Measurements from ENCODE around the gene CEP95.
"Not testable (repeated sequence)": the region's sequence is repeated elsewhere in the genome, so short reads cannot be mapped to it uniquely, and the experiment has no call there.

CEP95 gene

GRCh38 chr17:64575431-64575830, 68.7 kb downstream of the CEP95 start:
- DNase-seq: no peak

- DNase-seq: not testable (repeated sequence)
These were observed 70.2 kb downstream of the CEP95 start for GRCh38 chr17:64577025-64577424.

DNA sequence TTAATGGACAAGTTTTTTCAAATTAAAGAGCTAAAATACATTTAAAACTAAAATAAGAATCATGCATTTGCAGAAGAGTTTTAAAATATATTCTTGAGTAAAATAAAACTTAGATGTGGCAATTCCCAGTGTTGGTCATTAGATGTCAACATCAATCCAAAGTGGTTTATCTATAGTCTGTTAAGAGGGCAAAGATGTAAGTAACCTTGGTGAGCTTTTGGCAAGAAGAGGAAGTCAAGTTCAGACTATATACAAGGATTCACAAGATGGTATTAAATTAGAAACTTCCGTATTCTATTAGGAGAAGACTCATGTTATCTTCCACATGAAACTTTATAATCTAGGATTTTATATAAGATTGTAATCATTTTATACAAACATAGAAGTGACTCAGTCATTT, 73.1 kb downstream of the CEP95 start:
- DNase-seq: peak; percentile 41

GRCh38 chr17:64580384-64581315, 73.9 kb downstream of the CEP95 start:
- DNase-seq: no peak

DNA sequence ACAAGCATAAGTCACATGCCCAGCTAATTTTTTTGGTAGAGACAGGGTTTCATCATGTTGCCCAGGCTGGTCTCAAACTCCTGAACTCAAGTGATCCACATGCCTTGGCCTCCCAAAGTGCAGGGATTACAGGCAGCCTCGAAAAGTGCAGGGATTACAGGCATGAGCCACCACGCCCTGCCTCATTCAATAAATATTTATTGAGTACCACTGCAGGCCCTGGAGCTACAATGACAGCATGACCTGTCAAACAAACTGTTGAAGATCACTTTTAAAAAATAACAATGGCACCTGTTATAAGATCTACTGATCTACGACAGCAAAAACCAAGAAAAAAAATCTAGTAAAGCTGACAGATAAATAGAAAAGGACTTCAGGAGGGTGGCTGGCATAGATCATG, 76.3 kb downstream of the CEP95 start:
- no peak for DNase-seq

DNA sequence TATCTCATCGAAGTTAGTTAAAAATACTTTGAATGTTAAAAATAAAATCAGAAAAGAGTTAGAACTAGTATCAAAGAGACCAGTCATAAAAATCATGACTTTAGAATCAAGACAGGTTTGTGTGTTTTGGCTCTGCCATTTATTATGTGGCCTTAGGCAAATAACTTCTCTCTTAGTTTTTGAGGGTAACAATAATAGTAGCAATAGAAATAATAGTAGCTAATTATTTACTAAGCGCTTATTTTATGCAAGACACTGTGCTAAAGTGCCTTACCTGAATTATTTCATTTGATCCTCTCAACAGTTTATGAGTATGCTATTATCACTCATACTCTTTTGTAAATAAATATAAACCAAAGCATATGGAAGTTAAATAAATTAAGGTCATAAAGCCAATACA, 78.4 kb downstream of the CEP95 start:
- no peak for DNase-seq

All from suppressor macrophage treated with lipopolysaccharide for 4 hours (primary cell).